HG03159 (cell line): ENCODE results near the gene FOXD4L1.
"Not testable (repeated sequence)": the region's sequence is repeated elsewhere in the genome, so short reads cannot be mapped to it uniquely, and the experiment has no call there.

ENCODE experiments used
- ATAC-seq: cut with Tn5 transposase; IDR thresholded peaks from one replicate; pipeline ENCODE4 v1.9.1; 2021; ENCODE audit warnings: mild to moderate bottlenecking, moderate library complexity; ENCODE audit not compliant: unreplicated experiment

Gene FOXD4L1

GRCh38 chr2:113498365-113498764 is at the start of gene FOXD4L1:
Gene FOXD4L1, plus strand, starts transcription at chr2:113498665. Its CDS starts 592 bp downstream, at chr2:113499257.
- ATAC-seq: not testable (repeated sequence)

DNA sequence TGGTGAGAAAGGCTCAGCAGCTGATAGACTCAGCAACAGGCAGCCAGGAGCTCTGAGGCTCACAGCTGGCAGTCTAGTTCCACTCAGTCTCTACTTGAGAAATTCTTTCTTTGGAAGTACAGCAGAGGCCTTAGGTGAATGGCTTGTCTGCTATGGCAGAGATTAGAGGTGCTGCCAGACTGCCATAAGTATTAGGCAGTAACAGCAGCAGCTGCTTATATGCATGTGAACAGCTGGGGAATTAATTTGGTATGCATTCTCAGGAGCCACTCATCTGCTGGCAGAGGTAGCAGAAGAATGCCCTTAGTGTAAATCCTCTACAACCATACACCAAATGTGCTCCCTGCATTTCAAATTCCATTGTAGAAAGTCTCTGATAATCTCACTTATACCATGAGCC is 32.7 kb upstream of the FOXD4L1 start:
- not testable (repeated sequence) for ATAC-seq

- not testable (repeated sequence) for ATAC-seq
These were observed 21.6 kb upstream of the FOXD4L1 start for GRCh38 chr2:113476688-113477368.

GRCh38 chr2:113496527-113496926 is 1.9 kb upstream of the FOXD4L1 start:
- not testable (repeated sequence) for ATAC-seq

- not testable (repeated sequence) for ATAC-seq
These were observed 787 bp downstream of the FOXD4L1 start for GRCh38 chr2:113499019-113499885.

DNA sequence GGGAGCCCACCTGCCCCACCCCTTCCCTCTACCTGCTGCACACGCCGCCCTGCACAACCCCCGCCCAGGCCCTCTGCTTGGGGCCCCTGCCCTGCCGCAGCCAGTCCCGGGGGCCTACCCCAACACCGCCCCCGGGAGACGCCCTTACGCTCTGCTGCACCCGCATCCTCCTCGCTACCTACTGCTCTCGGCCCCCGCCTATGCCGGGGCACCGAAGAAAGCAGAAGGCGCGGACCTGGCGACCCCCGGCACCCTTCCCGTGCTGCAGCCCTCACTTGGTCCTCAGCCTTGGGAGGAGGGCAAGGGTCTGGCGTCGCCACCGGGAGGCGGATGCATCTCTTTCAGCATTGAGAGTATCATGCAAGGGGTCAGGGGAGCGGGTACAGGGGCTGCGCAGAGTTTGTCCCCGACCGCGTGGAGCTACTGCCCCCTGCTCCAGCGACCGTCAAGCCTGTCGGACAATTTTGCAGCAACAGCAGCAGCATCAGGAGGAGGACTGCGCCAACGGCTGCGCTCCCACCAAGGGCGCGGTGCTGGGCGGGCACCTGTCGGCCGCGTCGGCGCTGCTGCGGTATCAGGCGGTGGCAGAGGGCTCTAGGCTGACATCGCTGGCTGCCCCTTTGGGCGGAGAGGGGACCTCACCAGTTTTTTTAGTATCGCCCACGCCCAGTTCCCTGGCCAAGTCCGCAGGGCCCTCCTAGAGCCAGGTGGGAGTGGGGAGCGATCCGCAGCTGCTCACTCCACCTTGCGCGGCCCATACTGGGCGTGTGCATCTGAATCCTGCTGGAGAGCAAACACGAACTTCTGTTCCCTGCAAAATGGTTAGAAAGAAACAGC is 1.6 kb downstream of the FOXD4L1 start:
- ATAC-seq: not testable (repeated sequence)

- not testable (repeated sequence) for ATAC-seq
These were observed 2.2 kb downstream of the FOXD4L1 start for GRCh38 chr2:113500723-113501038.

DNA sequence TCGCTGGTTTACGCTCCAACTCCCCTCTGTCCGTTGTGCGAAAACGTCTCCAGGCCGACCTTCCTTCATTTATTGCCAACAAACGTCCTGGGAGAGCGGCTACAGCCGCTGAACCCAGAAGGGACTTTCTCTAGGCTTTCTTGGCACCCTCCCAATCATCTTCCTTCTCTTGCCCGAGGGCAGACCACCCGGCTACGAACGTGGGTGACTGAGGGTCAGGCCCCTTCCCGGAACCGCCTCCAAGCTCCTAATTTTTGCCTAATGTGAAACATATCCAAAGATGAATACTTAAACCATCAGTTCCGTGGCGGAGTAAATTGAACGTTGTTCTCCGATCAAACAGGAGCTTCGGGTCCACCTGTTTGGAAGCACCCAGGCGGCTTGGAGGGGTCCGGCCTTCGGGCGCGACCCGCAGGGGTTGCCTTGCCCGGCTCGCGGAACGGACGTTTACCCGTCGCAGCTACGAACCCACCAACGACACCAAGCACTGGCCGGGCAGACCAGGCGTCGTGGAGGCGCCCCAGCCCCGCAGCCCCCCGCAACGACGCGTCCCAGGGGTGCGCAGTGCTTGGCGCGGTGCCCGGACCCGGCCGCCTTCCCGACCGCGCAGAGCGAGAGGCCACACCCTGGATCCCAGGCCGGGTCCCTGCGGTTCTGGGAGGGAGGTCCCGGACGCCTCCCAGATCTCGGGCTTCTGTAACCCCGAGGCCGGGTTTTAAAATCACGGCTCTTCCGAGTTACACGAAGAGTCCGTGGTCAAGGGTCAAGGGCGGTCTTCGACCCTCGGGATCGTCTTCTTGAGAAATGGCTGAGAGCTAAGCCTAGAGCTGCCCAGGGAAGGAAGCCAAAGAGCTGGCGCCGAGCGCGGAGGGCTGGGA is 4.0 kb downstream of the FOXD4L1 start:
- peak; percentile 30 for ATAC-seq

DNA sequence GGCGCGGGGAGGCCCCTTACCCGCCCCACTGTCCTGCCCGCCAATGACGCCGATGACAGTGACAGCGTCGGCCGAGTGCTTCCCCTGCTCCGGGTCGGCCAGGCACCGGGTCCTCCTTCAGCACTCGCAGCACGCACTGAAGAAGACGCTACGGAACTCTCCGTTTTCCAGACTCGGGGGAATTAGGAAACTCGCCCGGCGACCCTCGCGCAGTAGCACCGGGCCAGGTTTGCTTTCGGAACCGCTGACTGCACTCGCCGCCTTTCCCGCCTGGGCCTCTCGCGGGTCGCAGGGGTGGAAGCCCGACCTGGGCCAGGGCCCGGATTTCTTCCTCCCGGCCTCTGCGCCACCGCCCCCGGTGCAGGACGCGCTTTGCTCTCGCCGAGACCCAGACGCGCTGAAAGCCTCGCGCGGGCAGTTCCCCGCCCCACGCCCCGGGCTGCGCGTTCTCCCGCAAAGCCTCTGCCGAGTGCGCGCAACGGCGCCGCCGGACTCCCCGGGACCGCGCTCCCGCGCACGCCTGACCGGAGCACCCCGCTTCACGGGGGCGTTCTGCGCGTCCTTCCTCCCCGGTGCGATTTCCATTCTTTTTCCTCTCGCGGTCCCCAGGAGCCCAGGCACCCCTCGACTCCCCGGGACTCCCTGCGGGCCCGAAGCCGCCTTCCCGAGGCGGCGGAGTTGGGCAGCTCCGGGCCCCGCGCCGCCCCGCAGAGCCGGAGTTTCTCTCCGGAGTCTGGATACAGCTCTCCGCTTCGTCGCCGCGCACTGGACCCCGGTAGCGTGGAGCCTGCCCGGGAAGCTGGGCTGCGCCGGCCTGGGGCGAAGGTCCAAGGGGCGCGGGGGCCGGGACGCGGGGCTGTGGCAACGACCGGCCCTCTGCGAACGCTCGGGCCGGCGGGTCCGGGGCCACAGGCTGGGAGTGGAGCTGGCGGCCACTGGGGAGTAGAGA is 4.9 kb downstream of the FOXD4L1 start:
- ATAC-seq: peak; percentile 66

DNA sequence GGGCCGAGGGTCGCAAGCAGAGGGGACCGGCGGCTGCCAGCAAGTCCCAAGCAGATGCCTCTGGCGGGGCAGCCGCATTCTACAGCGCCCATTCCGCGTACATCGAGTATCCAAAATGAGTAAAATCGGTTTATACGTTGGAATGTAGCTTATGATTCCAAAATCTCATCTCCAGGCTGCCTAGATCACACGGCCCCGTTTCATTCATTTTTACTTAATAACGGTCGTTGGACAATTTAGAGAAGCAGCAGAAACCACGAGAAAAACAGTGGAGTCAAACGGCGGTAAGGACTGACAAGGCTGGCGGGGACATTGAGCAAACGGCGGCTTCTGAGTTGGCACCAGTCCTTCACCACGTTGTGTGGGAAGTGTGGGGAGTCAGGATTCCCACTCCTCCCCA is 5.6 kb downstream of the FOXD4L1 start:
- peak; percentile 21 for ATAC-seq

DNA sequence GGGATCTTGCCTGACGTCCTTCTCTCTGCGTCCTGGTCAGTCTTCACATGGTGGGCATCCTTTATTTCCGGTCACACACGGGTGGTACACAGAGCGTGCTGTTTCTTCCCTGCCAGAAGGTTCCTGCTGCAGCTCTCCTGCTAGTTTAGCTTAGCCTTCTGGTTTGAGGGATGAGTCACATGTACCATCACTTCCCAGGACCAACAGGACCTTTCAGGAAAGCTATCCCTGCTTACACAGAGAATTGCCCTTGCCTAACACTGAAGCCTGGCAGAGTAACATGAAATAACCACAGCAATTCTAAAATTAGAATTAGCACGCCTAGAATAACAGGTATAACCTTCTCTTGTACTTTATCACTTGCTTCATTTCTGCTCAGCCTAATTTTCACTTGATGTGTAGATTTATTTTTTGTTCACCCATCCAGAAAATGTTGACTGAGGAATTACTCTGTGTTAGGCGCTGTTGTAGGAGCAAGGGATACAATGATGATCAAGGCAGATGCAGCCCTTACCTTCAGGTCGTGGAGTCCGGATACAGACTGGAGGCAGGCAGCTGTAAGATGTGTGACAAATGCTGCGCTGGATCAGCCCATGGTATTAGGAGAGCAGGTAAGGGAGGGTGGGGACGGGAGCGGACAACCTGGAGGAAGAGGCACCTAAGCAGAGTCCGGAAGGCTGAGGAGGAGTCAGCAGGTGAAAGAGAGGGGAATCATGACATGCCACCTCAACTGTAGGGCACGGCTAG is 9.1 kb downstream of the FOXD4L1 start:
- ATAC-seq: not testable (repeated sequence)

GRCh38 chr2:113508187-113508586 is 9.7 kb downstream of the FOXD4L1 start:
- not testable (repeated sequence) for ATAC-seq

DNA sequence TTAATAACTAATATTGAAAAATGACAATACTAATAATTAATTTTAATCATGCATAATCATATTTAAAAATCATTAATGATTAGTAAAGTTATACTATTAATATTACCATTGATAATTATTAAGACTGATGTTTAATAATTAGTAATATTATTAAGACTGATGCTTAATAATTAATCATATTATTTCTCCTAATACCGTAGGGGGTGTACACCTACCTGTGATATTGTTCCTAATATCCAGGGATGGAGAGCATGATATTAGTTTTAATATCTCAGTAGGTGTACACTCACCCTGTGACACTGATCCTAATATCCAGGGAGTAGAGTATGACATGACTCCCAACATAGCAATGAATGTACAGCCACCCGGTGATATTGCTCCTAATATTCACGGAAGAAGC is 12.4 kb downstream of the FOXD4L1 start:
- not testable (repeated sequence) for ATAC-seq

DNA sequence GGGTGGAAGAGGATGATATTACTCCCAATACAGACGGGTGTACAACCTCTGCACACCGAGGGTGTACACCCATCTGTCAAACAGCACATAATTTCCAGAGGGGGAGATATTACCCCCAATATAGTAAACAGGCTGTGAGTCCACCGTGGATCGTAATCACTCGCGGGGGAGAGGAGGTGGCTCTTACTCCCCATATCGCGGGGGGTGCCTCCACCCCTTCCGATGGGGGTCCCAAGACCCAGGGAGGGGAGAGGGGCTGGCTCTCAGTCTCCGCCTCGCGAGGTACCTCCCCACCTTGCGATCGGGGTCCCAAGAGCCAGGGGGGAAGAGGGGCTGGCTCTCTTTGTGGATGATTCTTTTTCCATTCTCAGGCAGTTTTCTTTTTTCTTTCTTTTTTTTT is 13.4 kb downstream of the FOXD4L1 start:
- not testable (repeated sequence) for ATAC-seq

GRCh38 chr2:113515457-113515856 is 17.0 kb downstream of the FOXD4L1 start:
- not testable (repeated sequence) for ATAC-seq

DNA sequence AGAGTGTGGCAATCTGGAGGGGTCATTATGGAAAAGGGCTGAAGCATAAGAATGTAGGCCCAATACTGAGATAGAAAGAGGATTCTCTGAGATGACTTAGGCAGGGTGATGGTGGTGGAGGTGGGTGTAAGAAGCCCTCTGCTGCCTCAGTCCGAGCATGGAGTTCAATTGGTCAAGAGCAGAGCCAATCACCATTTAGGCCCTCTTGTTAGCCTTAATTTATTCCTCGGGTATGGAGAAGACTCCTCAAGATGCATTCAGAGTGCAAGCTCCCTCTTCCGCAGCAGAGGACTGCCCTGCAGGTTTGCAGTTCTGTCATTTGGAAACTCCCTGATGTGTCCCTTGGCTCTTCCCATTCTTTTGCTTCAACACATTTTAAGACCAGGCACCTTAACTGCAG is 17.5 kb downstream of the FOXD4L1 start:
- not testable (repeated sequence) for ATAC-seq

DNA sequence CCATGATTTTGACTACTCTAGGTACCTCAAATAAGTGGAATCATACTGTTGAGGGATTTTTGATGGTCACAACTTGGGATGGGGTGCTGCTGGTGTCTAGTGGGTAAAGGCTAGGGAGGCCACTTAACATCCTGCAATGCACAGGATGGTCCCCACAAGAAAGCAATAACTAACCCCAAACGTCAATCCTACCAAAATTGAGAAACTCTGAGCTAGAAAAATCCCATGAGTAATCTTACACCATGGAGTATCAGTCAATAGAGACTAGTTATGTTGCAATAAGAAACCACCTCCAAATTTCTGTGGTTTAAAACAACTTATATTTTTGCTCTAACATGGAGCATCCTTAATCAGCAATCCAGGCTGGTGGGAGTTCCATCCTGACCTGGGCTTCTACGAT is 18.6 kb downstream of the FOXD4L1 start:
- ATAC-seq: not testable (repeated sequence)

GRCh38 chr2:113520837-113521236 is 22.4 kb downstream of the FOXD4L1 start:
- ATAC-seq: not testable (repeated sequence)
